GM23248 (cell line): Measurements from ENCODE around the gene KRT80. TPM values are rescaled to one million over a fixed set of nuclear protein-coding genes. Genes with fewer than 3 reads are reported as not detected.
A peak's percentile ranks its signal among the peaks of the same experiment; 100 is the strongest.

ENCODE experiments used
- DNase-seq: peaks from one replicate; pipeline ENCODE4 v3.0.0-alpha.2; 2015
- H2AFZ ChIP-seq: fragments of 200-600 bp; sonication (generic); 2 replicates; pipeline ENCODE4 v1.6.1; 2016; ENCODE audit warnings: antibody characterized with exemption
- H3F3A ChIP-seq: fragments of 200-600 bp; sonication (generic); 2 replicates; pipeline ENCODE4 v1.6.1; 2016; ENCODE audit warnings: mild to moderate bottlenecking, antibody characterized with exemption, mixed run types; ENCODE audit not compliant: insufficient read depth
- H3K27ac ChIP-seq: fragments of 200-600 bp; sonication (generic); 2 replicates; pipeline ENCODE4 v1.5.1; 2016; ENCODE audit warnings: mild to moderate bottlenecking
- H3K27me3 ChIP-seq: fragments of 200-600 bp; sonication (generic); replicated peaks from 2 replicates; pipeline ENCODE4 v1.6.1; 2016; ENCODE audit warnings: mild to moderate bottlenecking; ENCODE audit not compliant: insufficient read depth
- H3K36me3 ChIP-seq: fragments of 200-600 bp; sonication (generic); 2 replicates; pipeline ENCODE4 v1.6.1; 2016; ENCODE audit warnings: low read depth, mild to moderate bottlenecking
- H3K4me1 ChIP-seq: fragments of 200-600 bp; sonication (generic); 2 replicates; pipeline ENCODE4 v1.6.1; 2016; ENCODE audit warnings: mild to moderate bottlenecking; ENCODE audit not compliant: insufficient read depth
- H3K4me2 ChIP-seq: fragments of 200-600 bp; sonication (generic); one replicate; pipeline ENCODE4 v1.6.1; 2016; ENCODE audit warnings: mild to moderate bottlenecking; ENCODE audit not compliant: unreplicated experiment
- H3K4me3 ChIP-seq: fragments of 200-600 bp; sonication (generic); 2 replicates; pipeline ENCODE4 v1.5.1; 2016; ENCODE audit warnings: mild to moderate bottlenecking
- H3K79me2 ChIP-seq: fragments of 200-600 bp; sonication (generic); 2 replicates; pipeline ENCODE4 v1.6.1; 2016; ENCODE audit warnings: mild to moderate bottlenecking; ENCODE audit not compliant: insufficient read depth
- H3K9ac ChIP-seq: fragments of 200-600 bp; sonication (generic); 2 replicates; pipeline ENCODE4 v1.6.1; 2016; ENCODE audit warnings: mild to moderate bottlenecking
- H3K9me2 ChIP-seq: fragments of 200-600 bp; sonication (generic); 2 replicates; pipeline ENCODE4 v1.6.1; 2016; ENCODE audit warnings: mixed run types, mild to moderate bottlenecking, moderate library complexity; ENCODE audit not compliant: insufficient read depth
- H3K9me3 ChIP-seq: fragments of 200-600 bp; sonication (generic); one replicate; pipeline ENCODE4 v1.6.1; 2017; ENCODE audit warnings: low read depth
- H4K20me1 ChIP-seq: fragments of 200-600 bp; sonication (generic); 2 replicates; pipeline ENCODE4 v1.6.0; 2016; ENCODE audit not compliant: insufficient read depth
- EZH2 ChIP-seq: fragments of 200-600 bp; sonication (generic); IDR thresholded peaks from 2 replicates; pipeline ENCODE4 v1.6.1; 2018; ENCODE audit warnings: antibody characterized with exemption, mild to moderate bottlenecking; ENCODE audit not compliant: insufficient read depth, poor library complexity, severe bottlenecking
- EZH2phosphoT487 ChIP-seq: fragments of 200-600 bp; sonication (generic); IDR thresholded peaks from 2 replicates; pipeline ENCODE4 v1.6.1; 2018; ENCODE audit warnings: antibody characterized with exemption, moderate library complexity, mild to moderate bottlenecking, low read depth; ENCODE audit not compliant: insufficient read depth
- WGBS, 2 experiments: methylation state at CpG; one replicate each; pipeline ENCODE4 v1.1.6; 2015 to 2017; ENCODE audit warnings: low lambda C conversion rate in 2 of 2, low coverage in 1 of 2; ENCODE audit errors: missing lambda C conversion rate in 2 of 2; 5-methylcytosine and 5-hydroxymethylcytosine counted together
- in situ Hi-C: fragments of 300-500 bp; cut with MboI; formaldehyde crosslinking; loops from 2 replicates; pipeline ENCODE4 v1.15.0; 2020
- polyA plus RNA-seq: library from polyadenylated mRNA; unstranded; fragments of >200 nt; fragmentation: Nextera tagmentation; extraction: Ambion mirVana; gene quantifications from 2 replicates; pipeline ENCODE4 v1.2.1, GENCODE V29; 2016
- total RNA-seq: library from RNA; depleted of rRNA; stranded (reverse); fragments of >200 nt; shearing (Covaris generic); gene quantifications from 2 replicates; pipeline ENCODE4 v1.2.3, GENCODE V29; 2014

Gene KRT80
- total and polyA plus RNA-seq, 2 experiments from 2014 or later, result 0.65 to 1.3 TPM

- 95 to 96% methylated on average over 10 to 13 of the region's 13 CpGs for WGBS, 2 experiments
- no peak for DNase-seq
- H3K79me2 ChIP-seq, result no peaks in the 10 kb centered on the region
- peaks cover 19% of the 10 kb centered on the region for H3F3A ChIP-seq
- no peak overlapping the region for H3K9ac ChIP-seq
- no peak overlapping the region for H3K4me3 ChIP-seq
- no peaks in the 10 kb centered on the region for H3K9me3 ChIP-seq
- no peaks in the 10 kb centered on the region for H4K20me1 ChIP-seq
- H2AFZ ChIP-seq, result no peak overlapping the region
- H3K4me1 ChIP-seq, result peaks cover 52% of the 10 kb centered on the region
- H3K27me3 ChIP-seq, result no peaks in the 10 kb centered on the region
- H3K27ac ChIP-seq, result no peak overlapping the region
- no peak for TF ChIP-seq EZH2phosphoT487
- no peak for TF ChIP-seq EZH2
- H3K9me2 ChIP-seq, result no peaks in the 10 kb centered on the region
- in situ Hi-C loops, result no loop called here
- no peak overlapping the region for H3K4me2 ChIP-seq
- no peaks in the 10 kb centered on the region for H3K36me3 ChIP-seq
These were observed 8.4 kb upstream of the KRT80 start for GRCh38 chr12:52200086-52200780.

- Histone ChIP-seq H3K79me2 (no peaks in the 10 kb centered on the region), H3K9me3 (no peaks in the 10 kb centered on the region), H3K4me1 (peaks cover 50% of the 10 kb centered on the region), H3F3A (peaks cover 11% of the 10 kb centered on the region; the same call in 1 of the 2 replicates), H4K20me1 (no peaks in the 10 kb centered on the region), H3K27ac (no peak overlapping the region), H3K9ac (no peak overlapping the region), H3K36me3 (no peaks in the 10 kb centered on the region), H3K27me3 (no peaks in the 10 kb centered on the region), H3K4me3 (no peak overlapping the region), H2AFZ (no peak overlapping the region), H3K9me2 (no peaks in the 10 kb centered on the region), H3K4me2 (no peak overlapping the region)
- TF ChIP-seq EZH2phosphoT487 (no peak), EZH2 (no peak)
- in situ Hi-C loops, result no loop called here
- 82 to 89% methylated on average over 8 of the region's 8 CpGs for WGBS, 2 experiments
- no peak for DNase-seq
These were observed 7.6 kb upstream of the KRT80 start for GRCh38 chr12:52199294-52199919.

- Histone ChIP-seq H3K36me3 (no peaks in the 10 kb centered on the region), H4K20me1 (no peaks in the 10 kb centered on the region), H2AFZ (no peak overlapping the region), H3F3A (peaks cover 5% of the 10 kb centered on the region; the same call in 1 of the 2 replicates), H3K4me2 (no peak overlapping the region), H3K27ac (no peak overlapping the region), H3K4me3 (no peak overlapping the region), H3K9me3 (no peaks in the 10 kb centered on the region), H3K4me1 (peaks cover 50% of the 10 kb centered on the region), H3K79me2 (no peaks in the 10 kb centered on the region), H3K27me3 (no peaks in the 10 kb centered on the region), H3K9ac (no peak overlapping the region), H3K9me2 (no peaks in the 10 kb centered on the region)
- WGBS, 2 experiments, result 95 to 100% methylated on average over 5 of the region's 5 CpGs
- in situ Hi-C loops, result no loop called here
- TF ChIP-seq EZH2 (no peak), EZH2phosphoT487 (no peak)
- no peak for DNase-seq
These were observed 6.8 kb upstream of the KRT80 start for GRCh38 chr12:52198454-52199215.

GRCh38 chr12:52197371-52198231 is 5.8 kb upstream of the KRT80 start:
- Histone ChIP-seq H3K4me2 (no peak overlapping the region), H3F3A (no peaks in the 10 kb centered on the region), H3K36me3 (no peaks in the 10 kb centered on the region), H3K9ac (no peak overlapping the region), H3K4me3 (no peak overlapping the region), H4K20me1 (no peaks in the 10 kb centered on the region), H2AFZ (no peak overlapping the region), H3K9me3 (no peaks in the 10 kb centered on the region), H3K79me2 (no peaks in the 10 kb centered on the region), H3K4me1 (peaks cover 49% of the 10 kb centered on the region), H3K27ac (no peak overlapping the region), H3K9me2 (no peaks in the 10 kb centered on the region), H3K27me3 (no peaks in the 10 kb centered on the region)
- in situ Hi-C loops, result no loop called here
- TF ChIP-seq EZH2, result no peak
- TF ChIP-seq EZH2phosphoT487, result no peak
- WGBS, 2 experiments, result 75 to 79% methylated on average over 11 of the region's 11 CpGs
- DNase-seq, result peak; percentile 22
